Measurements from ENCODE around the gene PDE9A. TPM values are rescaled to one million over a fixed set of nuclear protein-coding genes. Genes with fewer than 3 reads are reported as not detected.

PDE9A gene
- total and polyA plus RNA-seq, 9 donors = 3.9 to 11.3 (median 6.9) TPM

DNA sequence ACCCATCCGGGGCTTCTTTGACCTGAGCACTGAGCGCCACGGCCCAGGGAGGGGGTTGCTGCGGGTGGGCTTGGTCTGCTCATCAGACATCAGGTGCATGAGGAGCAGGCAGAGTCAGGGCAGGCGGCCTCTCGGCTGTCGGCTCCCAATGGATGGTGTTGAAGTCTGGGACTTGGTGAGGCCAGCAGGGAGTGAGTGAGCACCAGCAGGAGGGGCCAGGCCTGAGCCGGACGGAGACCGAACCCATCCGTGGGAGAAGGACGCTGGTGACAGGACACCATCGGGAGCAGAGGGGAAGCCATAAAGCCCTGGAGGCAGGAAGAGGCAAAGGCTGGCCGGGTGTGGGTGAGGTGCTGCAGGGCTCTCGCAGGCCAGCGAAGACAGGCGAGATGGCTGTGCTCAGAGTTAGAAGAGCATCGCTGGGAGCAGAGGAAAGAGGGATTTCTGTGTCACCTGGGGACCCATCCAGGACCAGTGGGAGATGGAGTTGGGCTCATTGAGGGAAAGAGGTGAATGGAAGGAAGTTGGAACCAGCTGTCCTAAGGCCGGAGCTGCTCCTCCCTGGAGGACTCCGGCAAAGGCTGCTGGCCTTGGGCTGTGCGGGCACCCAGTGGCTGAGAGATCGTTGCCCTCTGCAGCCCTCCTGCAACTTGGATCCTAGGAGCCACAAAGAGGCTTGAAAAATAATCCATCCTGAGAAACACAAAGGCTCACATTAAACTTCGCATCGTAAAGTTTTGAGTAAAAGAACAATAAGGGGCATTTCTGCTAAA lies 49.9 kb downstream of the PDE9A start:
- 92 to 93% (median 93%) methylated on average over 24 of the region's 24 CpGs for WGBS, 3 donors
- H3K27ac ChIP-seq = no peak overlapping the region
- DNase-seq = no peak

GRCh38 chr21:42703965-42704364 lies 50.5 kb downstream of the PDE9A start:
- Histone ChIP-seq H3K9me3 (no peaks in the 10 kb centered on the region), H3K27me3 (no peaks in the 10 kb centered on the region), H3K4me3 (no peak overlapping the region), H3K27ac (no peak overlapping the region), H3K36me3 (no peaks in the 10 kb centered on the region), H3K4me1 (ENCODE audit: insufficient read depth) (no peaks in the 10 kb centered on the region)
- intact Hi-C loops (cut with DNase I) = no loop called here
- WGBS, 3 donors = 89 to 92% (median 92%) methylated on average over 18 of the region's 18 CpGs
- no peak for TF ChIP-seq POLR2A (IDR thresholded peaks at IDR 0.05)
- no peak for TF ChIP-seq EP300 (IDR thresholded peaks at IDR 0.05)
- TF ChIP-seq, protein P1, sequence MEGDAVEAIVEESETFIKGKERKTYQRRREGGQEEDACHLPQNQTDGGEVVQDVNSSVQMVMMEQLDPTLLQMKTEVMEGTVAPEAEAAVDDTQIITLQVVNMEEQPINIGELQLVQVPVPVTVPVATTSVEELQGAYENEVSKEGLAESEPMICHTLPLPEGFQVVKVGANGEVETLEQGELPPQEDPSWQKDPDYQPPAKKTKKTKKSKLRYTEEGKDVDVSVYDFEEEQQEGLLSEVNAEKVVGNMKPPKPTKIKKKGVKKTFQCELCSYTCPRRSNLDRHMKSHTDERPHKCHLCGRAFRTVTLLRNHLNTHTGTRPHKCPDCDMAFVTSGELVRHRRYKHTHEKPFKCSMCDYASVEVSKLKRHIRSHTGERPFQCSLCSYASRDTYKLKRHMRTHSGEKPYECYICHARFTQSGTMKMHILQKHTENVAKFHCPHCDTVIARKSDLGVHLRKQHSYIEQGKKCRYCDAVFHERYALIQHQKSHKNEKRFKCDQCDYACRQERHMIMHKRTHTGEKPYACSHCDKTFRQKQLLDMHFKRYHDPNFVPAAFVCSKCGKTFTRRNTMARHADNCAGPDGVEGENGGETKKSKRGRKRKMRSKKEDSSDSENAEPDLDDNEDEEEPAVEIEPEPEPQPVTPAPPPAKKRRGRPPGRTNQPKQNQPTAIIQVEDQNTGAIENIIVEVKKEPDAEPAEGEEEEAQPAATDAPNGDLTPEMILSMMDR (IDR thresholded peaks at IDR 0.05) = no peak
- DNase-seq = no peak

More for the DNA sequence above, 49.9 kb downstream of the PDE9A start:
- Histone ChIP-seq H3K4me1 (ENCODE audit: insufficient read depth) (no peaks in the 10 kb centered on the region), H3K9me3 (no peaks in the 10 kb centered on the region), H3K27me3 (no peaks in the 10 kb centered on the region), H3K36me3 (no peaks in the 10 kb centered on the region), H3K4me3 (no peak overlapping the region)
- no peak for TF ChIP-seq EP300 (IDR thresholded peaks at IDR 0.05)
- no peak for TF ChIP-seq POLR2A (IDR thresholded peaks at IDR 0.05)
- TF ChIP-seq, protein P1 (IDR thresholded peaks at IDR 0.05) = no peak
- intact Hi-C loops (cut with DNase I) = no loop called here

- Histone ChIP-seq H3K27me3 (no peaks in the 10 kb centered on the region), H3K27ac (no peak overlapping the region), H3K9me3 (no peaks in the 10 kb centered on the region), H3K4me1 (ENCODE audit: insufficient read depth) (no peaks in the 10 kb centered on the region), H3K36me3 (no peaks in the 10 kb centered on the region), H3K4me3 (no peak overlapping the region)
- TF ChIP-seq, protein P1 (IDR thresholded peaks at IDR 0.05) = no peak
- TF ChIP-seq EP300 (IDR thresholded peaks at IDR 0.05) (no peak), POLR2A (IDR thresholded peaks at IDR 0.05) (no peak)
- 65 to 79% (median 74%) methylated on average over 10 of the region's 10 CpGs for WGBS, 3 donors
- no peak for DNase-seq
- intact Hi-C loops (cut with DNase I) = no loop called here
Observed at GRCh38 chr21:42704861-42705260, 51.4 kb downstream of the PDE9A start.

- 92 to 95% (median 93%) methylated on average over 19 of the region's 19 CpGs for WGBS, 3 donors
- H3K4me1 ChIP-seq (ENCODE audit: insufficient read depth) = no peaks in the 10 kb centered on the region
- TF ChIP-seq, protein P1 (IDR thresholded peaks at IDR 0.05) = no peak
- no peak for TF ChIP-seq EP300 (IDR thresholded peaks at IDR 0.05)
- TF ChIP-seq POLR2A (IDR thresholded peaks at IDR 0.05) = no peak
- no peaks in the 10 kb centered on the region for H3K27me3 ChIP-seq
- intact Hi-C loops (cut with DNase I) = no loop called here
- no peak overlapping the region for H3K27ac ChIP-seq
- no peaks in the 10 kb centered on the region for H3K36me3 ChIP-seq
- H3K9me3 ChIP-seq = no peaks in the 10 kb centered on the region
- H3K4me3 ChIP-seq = no peak overlapping the region
- no peak for DNase-seq
Observed at GRCh38 chr21:42705346-42705745, 51.9 kb downstream of the PDE9A start.
